SK-N-MC (cell line): Measurements from ENCODE around the gene SFT2D2.

Source experiments
- EZH2 ChIP-seq: fragments of 200-600 bp; sonication (generic); IDR thresholded peaks from one replicate; pipeline ENCODE4 v1.6.1; 2017; ENCODE audit warnings: antibody characterized with exemption
- POLR2AphosphoS5 ChIP-seq: IDR thresholded peaks from 2 replicates; pipeline ENCODE4 v1.6.1; 2012; ENCODE audit warnings: mild to moderate bottlenecking, low read depth, low read length, borderline replicate concordance

DNA sequence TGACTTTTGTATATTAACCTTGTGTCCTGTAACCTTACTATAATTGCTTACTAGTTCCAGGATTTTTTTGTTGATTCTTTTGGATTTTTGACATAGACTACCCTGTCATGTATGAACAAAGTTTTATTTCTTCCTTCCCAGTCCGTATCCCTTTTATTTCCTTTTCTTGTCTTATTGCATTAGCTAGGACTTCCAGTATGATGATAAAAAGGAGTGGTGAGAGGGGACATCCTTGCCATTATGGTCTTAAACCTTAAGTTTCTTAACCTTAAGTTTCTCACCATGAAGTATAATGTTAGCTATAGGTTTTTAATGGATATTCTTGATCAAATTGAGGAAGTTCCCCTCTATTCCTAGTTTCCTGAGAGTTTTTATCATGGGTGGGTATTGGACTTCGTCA is 30.4 kb downstream of the SFT2D2 start:
- no peak for TF ChIP-seq EZH2
- TF ChIP-seq POLR2AphosphoS5, result no peak
